A549 (cell line): ENCODE data around the gene LINGO3.

ENCODE experiments used
- BHLHE40 ChIP-seq: IDR thresholded peaks from 2 replicates; pipeline ENCODE4 v1.6.1; 2012; ENCODE audit warnings: low read depth, low read length, inconsistent platforms
- CHD2 ChIP-seq: fragments of 150-350 bp; IDR thresholded peaks from 2 replicates; pipeline ENCODE4 v1.6.1; 2014; ENCODE audit warnings: low read length; ENCODE audit not compliant: partially characterized antibody
- CHD4 ChIP-seq: fragments of 200-600 bp; sonication (generic); IDR thresholded peaks from 2 replicates; pipeline ENCODE4 v1.6.1; 2016; ENCODE audit warnings: antibody characterized with exemption, mild to moderate bottlenecking, borderline replicate concordance
- CTCF ChIP-seq: fragments of >200 bp; sonication (Bioruptor Twin); formaldehyde crosslinking; IDR thresholded peaks from 3 replicates; pipeline ENCODE4 v1.5.1; 2016
- EP300 ChIP-seq, 2 experiments: fragments of >200 bp; sonication (Bioruptor Twin); formaldehyde crosslinking; IDR thresholded peaks; 2 replicates in 1 of 2; 3 replicates in 1 of 2; pipeline ENCODE4 v1.6.1; 2016 to 2017
- JUN ChIP-seq, 2 experiments: fragments of >200 bp; sonication (Bioruptor Twin); formaldehyde crosslinking; IDR thresholded peaks; 2 replicates in 1 of 2; 3 replicates in 1 of 2; pipeline ENCODE4 v1.6.1; 2016 to 2017
- MAX ChIP-seq: IDR thresholded peaks from 2 replicates; pipeline ENCODE4 v1.6.1; 2012
- MYC ChIP-seq: IDR thresholded peaks from 2 replicates; pipeline ENCODE4 v1.6.1; 2012; ENCODE audit warnings: mild to moderate bottlenecking, inconsistent platforms, low read length, improper control_type of control experiment, borderline replicate concordance
- POLR2A ChIP-seq: IDR thresholded peaks from 2 replicates; pipeline ENCODE4 v1.6.1; 2012; ENCODE audit warnings: mild to moderate bottlenecking, low read length
- SMC3 ChIP-seq: fragments of >200 bp; sonication (Bioruptor Twin); formaldehyde crosslinking; IDR thresholded peaks from 3 replicates; pipeline ENCODE4 v1.6.1; 2018; ENCODE audit warnings: inconsistent platforms
- TP53 ChIP-seq: fragments of 250-450 bp; sonication (Bioruptor Pico); IDR thresholded peaks from 2 replicates; pipeline ENCODE4 v1.5.0; 2021; ENCODE audit warnings: mild to moderate bottlenecking, moderate library complexity
- USF2 ChIP-seq: fragments of 450-650 bp; IDR thresholded peaks from 2 replicates; pipeline ENCODE4 v1.6.1; 2014; ENCODE audit warnings: antibody characterized with exemption
- ZFP36 ChIP-seq: fragments of 450-650 bp; IDR thresholded peaks from 2 replicates; pipeline ENCODE4 v1.6.1; 2014; ENCODE audit warnings: borderline replicate concordance; ENCODE audit not compliant: partially characterized antibody

GRCh38 chr19:2282062-2282861 lies 25.7 kb downstream of the LINGO3 start, which contains the start of gene PEAK3:
- TF ChIP-seq CTCF (no peak), USF2 (no peak), JUN (IDR thresholded peaks at IDR 0.05) (no peak), TP53 (no peak), POLR2A (no peak), EP300 (IDR thresholded peaks at IDR 0.05) (no peak), ZFP36 (no peak), CHD2 (no peak), MYC (no peak), BHLHE40 (no peak), MAX (no peak), SMC3 (no peak), CHD4 (no peak)
